NCI-H2196 (cell line): Measurements from ENCODE around the gene WNK3.

Source experiments
- DNase-seq: peaks from one replicate; lab custom pipeline; 2025; ENCODE audit not compliant: unreplicated experiment; lab: John Stamatoyannopoulos, UW

WNK3 gene

GRCh38 chrX:54171527-54172250 lies 186.2 kb downstream of the WNK3 start:
- no peak for DNase-seq

GRCh38 chrX:54171091-54171490 lies 186.8 kb downstream of the WNK3 start:
- no peak for DNase-seq

- no peak for DNase-seq
Observed at GRCh38 chrX:54166915-54167314, 190.9 kb downstream of the WNK3 start.

GRCh38 chrX:54157561-54157960 lies 200.3 kb downstream of the WNK3 start:
- DNase-seq = no peak
